Stimulated activated CD4-positive, alpha-beta T cell treated with anti-CD3 and anti-CD28 coated beads, Interleukin-4, amount 100 ng/mL, for 1 hour (primary cell): ENCODE data around the gene GSG1L.

Experiments
- DNase-seq: peaks from one replicate; pipeline ENCODE4 v3.0.0-alpha.2; 2020

The GSG1L gene

DNA sequence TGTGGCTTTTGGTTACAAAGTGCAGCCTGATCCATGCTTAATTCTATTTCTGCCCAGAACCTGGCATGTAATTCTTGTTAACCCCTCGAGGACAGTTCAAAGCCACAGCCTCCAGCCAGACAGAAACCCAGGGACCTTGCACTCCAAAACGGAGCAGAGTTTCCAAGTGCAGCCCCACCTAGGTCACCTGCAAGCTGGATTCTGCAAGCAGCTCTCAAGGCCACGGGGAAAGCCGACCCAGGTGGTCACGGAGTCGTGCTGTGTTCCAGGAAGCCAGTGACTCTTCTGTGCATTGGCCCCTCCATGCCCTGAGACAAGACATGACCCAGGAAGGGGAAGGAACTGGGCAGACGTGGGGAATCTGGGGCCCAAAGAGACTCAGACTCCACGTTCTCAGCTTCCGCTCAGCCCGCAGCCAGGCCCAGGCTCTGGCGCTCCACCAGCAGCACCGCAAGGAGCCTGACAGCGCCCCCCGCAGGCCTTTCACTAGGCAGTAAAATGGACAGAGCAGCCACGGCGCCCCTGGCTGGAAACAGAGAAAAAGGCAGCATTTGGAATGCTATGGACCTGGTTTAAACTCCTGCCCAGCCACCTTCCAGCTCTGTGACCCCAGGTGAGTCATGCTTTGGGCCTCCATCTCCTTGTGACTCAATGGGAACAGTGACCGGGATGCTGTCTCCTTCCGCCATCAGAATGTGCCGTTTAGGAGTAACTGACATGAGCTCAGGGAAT lies 27.3 kb upstream of the GSG1L start:
- no peak for DNase-seq

- no peak for DNase-seq
Measured at GRCh38 chr16:28089992-28090365, 26.5 kb upstream of the GSG1L start.

- no peak for DNase-seq
Measured at GRCh38 chr16:28089205-28089991, 25.9 kb upstream of the GSG1L start.

DNA sequence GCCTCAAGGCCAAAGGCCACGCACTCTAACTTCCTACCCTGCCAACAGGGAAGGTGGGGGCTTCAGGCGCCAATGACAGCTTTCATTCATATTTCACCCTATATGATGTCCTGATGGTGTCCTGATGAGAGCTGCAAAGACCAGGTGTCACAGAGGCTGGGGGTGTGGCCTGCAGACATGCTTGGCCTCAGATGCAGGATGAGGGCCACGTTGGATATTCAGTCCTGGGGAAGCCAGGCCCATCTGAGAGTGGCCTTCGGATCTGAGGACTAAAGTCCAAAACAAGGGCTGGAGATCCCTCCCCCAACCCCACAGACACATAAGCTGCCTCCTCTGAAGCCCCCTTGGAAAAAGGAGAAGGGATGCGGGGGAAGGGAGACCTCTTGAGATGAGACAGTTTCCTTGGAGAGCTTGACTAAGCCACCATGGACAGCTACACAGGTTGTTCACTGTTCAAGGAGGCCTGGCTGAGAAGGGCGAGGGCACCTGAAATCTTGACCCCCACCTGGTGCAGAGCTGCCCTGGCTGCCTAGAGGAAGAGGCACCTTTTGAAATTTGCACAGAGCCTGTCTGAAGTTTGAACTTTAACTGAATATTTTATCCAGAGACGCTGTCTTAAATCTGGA lies 24.3 kb upstream of the GSG1L start:
- DNase-seq: no peak

GRCh38 chr16:28087140-28087660 lies 23.7 kb upstream of the GSG1L start:
- DNase-seq: no peak

DNA sequence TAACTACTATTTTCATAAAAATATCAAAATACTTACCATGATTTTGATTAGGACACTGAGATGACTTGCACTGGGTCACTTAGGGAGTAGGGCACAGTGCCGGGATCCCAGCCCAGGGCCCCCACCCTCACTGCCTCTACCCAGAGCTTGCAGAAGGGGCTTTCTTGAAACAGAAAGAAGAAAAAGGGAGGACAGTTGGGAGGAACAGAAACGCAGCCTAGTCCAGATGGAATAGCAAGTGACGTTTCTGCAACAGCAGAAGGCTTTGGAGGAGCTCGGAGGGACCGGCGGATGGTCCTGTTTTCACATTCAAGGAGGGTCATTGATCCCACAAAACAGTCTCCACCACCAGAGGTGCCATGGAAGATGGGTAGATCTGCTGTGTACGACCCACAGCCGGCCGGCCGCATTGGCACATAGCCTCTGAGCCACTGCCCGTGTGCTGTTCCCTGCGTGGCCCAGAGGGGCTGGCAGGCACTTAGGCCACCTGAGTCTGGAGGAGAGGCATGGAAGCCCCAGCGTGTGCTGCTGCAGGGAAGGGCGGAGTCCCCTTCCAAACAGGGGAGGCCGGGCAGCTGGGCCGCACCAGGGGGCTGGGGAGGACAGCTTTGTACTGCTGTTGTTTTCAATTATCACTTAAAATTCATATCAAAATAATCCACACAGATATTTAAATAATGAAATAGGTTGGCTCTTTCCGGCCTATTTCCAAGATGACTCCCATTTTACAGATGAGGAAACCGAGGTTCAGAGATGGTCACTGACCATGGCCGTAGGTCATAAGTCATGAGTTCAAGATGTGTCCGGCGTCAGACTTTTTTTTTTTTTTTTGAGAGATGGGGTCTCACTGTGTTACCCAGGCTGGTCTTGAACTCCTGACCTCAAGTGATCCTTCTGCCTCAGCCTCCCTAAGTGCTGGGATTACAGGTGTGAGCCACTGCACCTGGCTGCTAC lies 22.9 kb upstream of the GSG1L start:
- no peak for DNase-seq

- DNase-seq: no peak
Measured at GRCh38 chr16:28085389-28086171, 22.1 kb upstream of the GSG1L start.

DNA sequence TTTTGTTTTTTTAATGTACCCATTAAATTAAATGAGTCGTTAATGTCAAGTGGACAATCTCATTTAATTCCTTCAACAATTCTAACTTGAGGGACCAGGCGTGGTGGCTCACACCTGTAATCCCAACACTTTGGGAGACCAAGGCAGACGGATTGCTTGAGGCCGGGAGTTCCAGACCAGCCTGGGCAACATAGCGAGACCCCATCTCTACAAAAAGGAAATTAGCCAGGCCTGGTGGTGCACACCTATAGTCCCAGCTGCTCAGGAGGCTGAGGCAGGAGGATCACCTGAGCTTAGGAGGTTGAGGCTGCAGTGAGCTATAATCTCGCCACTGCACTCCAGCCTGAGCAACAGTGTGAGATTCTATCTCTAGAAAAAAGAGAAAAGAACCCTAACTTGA lies 20.7 kb upstream of the GSG1L start:
- no peak for DNase-seq

- no peak for DNase-seq
Measured at GRCh38 chr16:28082624-28083023, 19.1 kb upstream of the GSG1L start.

GRCh38 chr16:28081391-28081968 lies 18.0 kb upstream of the GSG1L start:
- DNase-seq: no peak

- no peak for DNase-seq
Measured at GRCh38 chr16:28078261-28078660, 14.7 kb upstream of the GSG1L start.

DNA sequence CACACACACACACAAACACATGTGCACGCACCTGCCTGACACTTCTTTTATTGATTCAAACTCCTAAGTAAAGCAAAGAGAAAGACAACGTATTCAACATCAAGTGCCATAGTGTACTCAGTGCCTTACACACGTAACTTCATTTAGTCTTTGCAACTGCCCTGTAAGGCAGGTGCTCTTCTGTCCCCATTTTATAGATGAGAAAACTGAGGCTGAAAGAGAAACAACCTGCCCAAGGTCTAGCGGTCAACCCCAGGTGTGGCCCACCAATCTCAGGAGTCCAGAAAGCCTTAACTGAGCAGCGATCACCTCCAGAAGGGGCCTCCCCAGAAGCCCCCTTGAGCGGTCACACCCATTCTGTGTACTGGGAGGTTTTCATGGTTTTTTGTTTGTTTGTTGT lies 10.3 kb upstream of the GSG1L start:
- no peak for DNase-seq

DNA sequence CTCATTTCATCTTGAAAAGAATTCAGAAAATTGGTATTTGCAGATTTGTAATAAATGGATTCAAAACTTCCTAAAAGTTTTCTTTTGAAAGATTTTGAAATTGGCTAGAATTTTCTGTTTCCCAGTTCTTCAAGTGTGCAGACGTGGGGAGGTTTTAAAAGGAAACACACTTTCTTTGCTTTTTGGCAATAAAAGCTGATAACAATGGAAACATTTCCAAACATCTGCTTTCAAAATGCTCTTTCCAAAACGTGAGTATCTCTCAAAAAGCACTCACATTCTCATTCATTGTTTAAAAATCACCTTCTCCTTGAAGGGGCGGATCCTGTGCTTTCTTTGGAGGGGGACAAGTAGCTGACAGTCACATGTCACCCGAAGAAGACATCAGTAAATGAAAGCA lies 8.6 kb upstream of the GSG1L start:
- DNase-seq: no peak

DNA sequence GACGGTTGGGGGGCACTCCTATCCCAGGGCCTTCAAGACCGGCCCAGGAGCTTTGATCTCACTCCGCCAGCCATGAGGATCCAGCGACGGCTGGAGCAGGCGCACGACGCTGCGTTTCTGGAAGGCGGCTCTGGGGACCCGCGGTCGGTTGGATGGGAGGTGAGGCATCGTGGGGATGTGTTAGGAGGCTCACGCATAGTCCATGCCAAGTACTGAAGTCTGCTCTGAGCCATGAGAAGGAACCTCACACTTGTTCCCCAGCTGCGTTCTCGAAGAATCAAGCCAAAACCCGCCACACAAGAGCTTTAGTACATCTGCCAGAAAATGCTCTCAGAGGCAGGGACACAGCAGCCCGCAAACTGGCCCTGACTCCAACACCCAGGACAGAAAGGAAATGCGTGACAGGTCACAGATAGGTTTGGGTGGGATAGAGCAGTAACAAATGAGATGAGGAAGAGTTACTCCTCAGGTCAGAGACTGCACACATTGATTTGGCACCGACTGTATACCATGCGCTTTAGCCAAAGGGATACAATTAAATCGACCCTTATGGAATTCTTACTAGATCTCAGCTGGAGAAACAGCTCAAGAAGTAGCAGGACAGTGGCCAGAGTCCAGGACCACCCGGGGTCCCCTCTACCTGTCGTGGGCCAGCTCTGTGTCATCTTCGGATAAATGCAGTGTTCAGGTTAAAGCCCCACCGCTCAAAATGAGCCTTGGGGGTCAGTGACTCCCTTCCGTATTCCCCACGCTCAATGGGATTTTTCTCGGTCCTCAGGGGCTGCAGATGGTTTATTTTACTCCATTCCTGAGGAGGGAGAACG lies 6.7 kb upstream of the GSG1L start:
- no peak for DNase-seq

GRCh38 chr16:28068976-28069375 lies 5.5 kb upstream of the GSG1L start:
- DNase-seq: no peak

- no peak for DNase-seq
Measured at GRCh38 chr16:28067604-28068379, 4.3 kb upstream of the GSG1L start.

DNA sequence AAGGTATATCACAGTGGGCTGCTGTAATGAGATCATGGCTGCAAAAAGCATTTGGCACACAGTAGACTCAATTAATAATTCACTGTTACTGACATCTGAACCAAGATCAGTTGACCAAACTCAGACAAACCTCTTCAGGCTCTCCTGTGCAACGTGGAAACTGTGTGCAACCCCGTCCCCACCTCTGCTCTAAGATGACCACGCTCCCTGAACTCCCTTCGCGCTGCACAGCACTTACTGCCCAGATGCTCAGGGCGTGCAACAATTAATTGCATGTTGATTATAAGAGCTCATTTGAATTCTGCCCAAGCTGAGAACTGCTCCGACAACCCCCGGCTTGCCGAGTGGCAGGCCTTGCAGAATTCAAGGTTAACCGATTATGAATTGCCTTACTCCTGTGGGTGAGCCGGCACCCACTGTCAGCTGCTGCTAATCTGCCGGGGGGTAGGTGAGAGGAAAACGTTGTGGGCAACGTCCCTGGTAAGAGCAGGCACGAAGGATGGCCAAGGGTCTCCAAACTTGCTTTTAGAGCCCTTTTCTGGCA lies 1.3 kb upstream of the GSG1L start:
- no peak for DNase-seq

DNA sequence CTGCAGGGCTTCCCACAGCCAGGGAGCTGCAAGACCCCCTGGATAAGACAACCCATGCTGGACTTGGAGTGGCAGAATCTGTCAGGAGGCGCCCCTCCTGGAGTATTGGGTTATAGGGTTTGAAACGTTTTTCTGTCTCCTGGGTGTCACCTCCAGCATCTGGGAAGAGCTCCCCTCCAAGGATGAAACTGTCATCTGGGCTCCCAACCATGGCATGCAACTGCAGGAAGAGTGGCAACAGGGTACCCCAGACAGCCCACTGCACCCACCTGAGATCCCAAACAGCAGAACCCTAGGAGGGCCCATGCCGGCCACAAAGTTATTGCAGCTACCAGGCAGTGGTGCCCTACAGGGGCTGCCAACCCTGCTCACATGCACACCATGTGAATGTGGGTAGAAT lies 636 bp upstream of the GSG1L start:
- no peak for DNase-seq

DNA sequence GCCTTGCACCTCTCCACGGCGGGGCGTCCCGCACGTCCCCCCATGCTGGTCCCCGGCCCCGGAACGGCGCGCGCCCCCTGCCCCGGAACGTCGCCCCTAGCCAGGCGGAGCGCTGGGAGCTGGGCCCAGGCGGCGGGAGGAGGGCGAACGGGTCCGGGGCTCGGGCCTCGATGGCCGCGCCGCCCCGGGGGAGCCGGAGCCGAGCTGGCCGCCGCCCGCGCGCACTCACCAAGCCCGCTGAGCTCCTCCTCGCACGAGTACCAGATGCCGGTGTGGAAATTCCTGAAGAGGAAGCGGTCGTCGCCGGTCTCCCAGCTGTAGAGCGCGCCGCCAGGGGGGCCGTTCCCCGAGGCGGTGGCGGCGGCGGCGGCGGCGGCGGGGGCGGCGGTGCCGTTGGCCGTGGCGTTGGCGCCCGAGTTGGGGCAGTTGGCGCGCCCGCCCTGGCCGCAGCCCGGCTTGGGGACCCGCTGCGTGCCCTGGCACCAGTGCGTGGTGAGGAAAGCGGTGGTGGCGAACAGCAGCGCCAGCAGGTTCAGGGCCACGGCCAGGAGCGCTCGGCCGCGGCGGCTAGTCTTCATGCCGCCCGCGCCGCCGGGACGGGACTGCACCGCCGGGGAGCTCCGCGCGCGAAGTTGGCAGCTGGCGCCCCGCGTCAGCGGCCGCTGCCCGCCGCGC lies 530 bp downstream of the GSG1L start:
- DNase-seq: no peak
